Measurements from ENCODE around the gene ZFP36L1.

ZFP36L1 gene

DNA sequence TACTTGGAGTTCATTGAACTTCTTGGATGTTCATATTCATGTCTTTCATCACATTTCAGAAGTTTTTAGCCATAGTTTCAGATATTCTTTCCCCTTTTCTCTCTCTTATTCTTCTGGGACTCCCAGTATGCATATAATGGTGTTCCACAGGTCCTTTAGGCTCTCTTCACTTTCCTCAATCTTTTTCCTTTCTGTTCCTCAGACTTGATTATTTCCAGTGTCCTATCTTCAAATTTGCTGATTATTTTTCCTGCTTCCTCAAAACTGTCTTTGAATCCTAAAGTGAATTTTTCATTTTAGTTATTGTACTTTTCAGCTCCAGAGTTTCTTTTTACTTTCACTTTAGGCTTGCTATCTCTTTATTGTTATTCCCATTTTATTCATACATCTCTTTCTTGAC, 8.8 kb upstream of the ZFP36L1 start:
- no peak overlapping the region for H2AFZ ChIP-seq (ENCODE audit: insufficient read depth, low read length, poor library complexity)
- no peaks in the 10 kb centered on the region for H3K36me3 ChIP-seq (ENCODE audit: control insufficient read depth in 1 of 2, insufficient read depth in 2 of 2, low read length in 2 of 2)
- H3K23ac ChIP-seq (ENCODE audit: low read length) = no peak overlapping the region
- H3K9me3 ChIP-seq (ENCODE audit: insufficient read depth, low read depth, low read length) = no peaks in the 10 kb centered on the region
- H3K27ac ChIP-seq (ENCODE audit: low read depth, low read length) = no peak overlapping the region
- no peak overlapping the region for H4K8ac ChIP-seq (ENCODE audit: low read depth, low read length)
- no peak overlapping the region for H2AK5ac ChIP-seq (ENCODE audit: low read length)
- no peak overlapping the region for H3K18ac ChIP-seq (ENCODE audit: low read length)
- no peak overlapping the region for H2BK12ac ChIP-seq (ENCODE audit: low read length)
- no peak overlapping the region for H3K4me3 ChIP-seq (ENCODE audit: low read depth, low read length)
- H3K4me2 ChIP-seq (ENCODE audit: low read length) = no peak overlapping the region
- H3K4ac ChIP-seq (ENCODE audit: low read depth, low read length) = no peak overlapping the region
- no peak overlapping the region for H2BK5ac ChIP-seq (ENCODE audit: low read depth, low read length, poor library complexity)
- H3K14ac ChIP-seq (ENCODE audit: low read length) = no peak overlapping the region
- no peak for DNase-seq
- peaks cover 7% of the 10 kb centered on the region for H3K79me1 ChIP-seq (ENCODE audit: low read length)
- no peak overlapping the region for H2BK120ac ChIP-seq (ENCODE audit: insufficient read depth, low read length, poor library complexity)
- H3K9ac ChIP-seq (ENCODE audit: low read length) = no peak overlapping the region
- no peaks in the 10 kb centered on the region for H3K27me3 ChIP-seq (ENCODE audit: insufficient read depth, low read length)
- H4K12ac ChIP-seq (ENCODE audit: low read depth, low read length) = no peak overlapping the region
- H3K4me1 ChIP-seq (ENCODE audit: control insufficient read depth in 1 of 2, insufficient read depth in 2 of 2, low read length in 2 of 2) = peaks cover 4% of the 10 kb centered on the region in 2 experiments
- H4K91ac ChIP-seq (ENCODE audit: low read depth, low read length) = no peak overlapping the region
- H3K79me2 ChIP-seq (ENCODE audit: control insufficient read depth, insufficient read depth, low read length, poor library complexity) = no peaks in the 10 kb centered on the region

- peaks cover 2% of the 10 kb centered on the region for H3K79me2 ChIP-seq (ENCODE audit: control insufficient read depth, insufficient read depth, low read length, poor library complexity)
- H3K4ac ChIP-seq (ENCODE audit: low read depth, low read length) = no peak overlapping the region
- H3K18ac ChIP-seq (ENCODE audit: low read length) = no peak overlapping the region
- H2AK5ac ChIP-seq (ENCODE audit: low read length) = no peak overlapping the region
- peaks cover 14% of the 10 kb centered on the region for H3K79me1 ChIP-seq (ENCODE audit: low read length)
- DNase-seq = no peak
- H3K23ac ChIP-seq (ENCODE audit: low read length) = no peak overlapping the region
- H4K12ac ChIP-seq (ENCODE audit: low read depth, low read length) = no peak overlapping the region
- H2BK5ac ChIP-seq (ENCODE audit: low read depth, low read length, poor library complexity) = no peak overlapping the region
- H3K36me3 ChIP-seq (ENCODE audit: control insufficient read depth in 1 of 2, insufficient read depth in 2 of 2, low read length in 2 of 2) = no peaks in the 10 kb centered on the region
- peaks cover 10% of the 10 kb centered on the region in 2 experiments for H3K4me1 ChIP-seq (ENCODE audit: control insufficient read depth in 1 of 2, insufficient read depth in 2 of 2, low read length in 2 of 2)
- no peak overlapping the region for H3K27ac ChIP-seq (ENCODE audit: low read depth, low read length)
- no peak overlapping the region for H2BK12ac ChIP-seq (ENCODE audit: low read length)
- no peak overlapping the region for H4K8ac ChIP-seq (ENCODE audit: low read depth, low read length)
- H3K4me2 ChIP-seq (ENCODE audit: low read length) = no peak overlapping the region
- no peaks in the 10 kb centered on the region for H3K27me3 ChIP-seq (ENCODE audit: insufficient read depth, low read length)
- no peak overlapping the region for H3K4me3 ChIP-seq (ENCODE audit: low read depth, low read length)
- H3K9me3 ChIP-seq (ENCODE audit: insufficient read depth, low read depth, low read length) = no peaks in the 10 kb centered on the region
- H2AFZ ChIP-seq (ENCODE audit: insufficient read depth, low read length, poor library complexity) = no peak overlapping the region
- H3K9ac ChIP-seq (ENCODE audit: low read length) = no peak overlapping the region
- H3K14ac ChIP-seq (ENCODE audit: low read length) = no peak overlapping the region
- no peak overlapping the region for H2BK120ac ChIP-seq (ENCODE audit: insufficient read depth, low read length, poor library complexity)
- H4K91ac ChIP-seq (ENCODE audit: low read depth, low read length) = no peak overlapping the region
These were observed 8.1 kb upstream of the ZFP36L1 start for GRCh38 chr14:68800953-68801352.

- H3K23ac ChIP-seq (ENCODE audit: low read length) = no peak overlapping the region
- H3K9me3 ChIP-seq (ENCODE audit: insufficient read depth, low read depth, low read length) = no peaks in the 10 kb centered on the region
- H2BK120ac ChIP-seq (ENCODE audit: insufficient read depth, low read length, poor library complexity) = no peak overlapping the region
- no peak overlapping the region for H2BK5ac ChIP-seq (ENCODE audit: low read depth, low read length, poor library complexity)
- no peak overlapping the region for H3K4me2 ChIP-seq (ENCODE audit: low read length)
- no peak overlapping the region for H3K4ac ChIP-seq (ENCODE audit: low read depth, low read length)
- H2BK12ac ChIP-seq (ENCODE audit: low read length) = no peak overlapping the region
- no peak overlapping the region for H4K12ac ChIP-seq (ENCODE audit: low read depth, low read length)
- no peak overlapping the region for H4K8ac ChIP-seq (ENCODE audit: low read depth, low read length)
- no peak overlapping the region for H3K9ac ChIP-seq (ENCODE audit: low read length)
- no peak overlapping the region for H2AK5ac ChIP-seq (ENCODE audit: low read length)
- H3K18ac ChIP-seq (ENCODE audit: low read length) = no peak overlapping the region
- no peak overlapping the region for H4K91ac ChIP-seq (ENCODE audit: low read depth, low read length)
- no peak overlapping the region for H2AFZ ChIP-seq (ENCODE audit: insufficient read depth, low read length, poor library complexity)
- no peak for DNase-seq
- H3K36me3 ChIP-seq (ENCODE audit: control insufficient read depth in 1 of 2, insufficient read depth in 2 of 2, low read length in 2 of 2) = no peaks in the 10 kb centered on the region
- no CpG with 5 or more reads among the region's 2 CpGs for WGBS (ENCODE audit: extremely low coverage, insufficient coverage, insufficient read length)
- H3K27ac ChIP-seq (ENCODE audit: low read depth, low read length) = no peak overlapping the region
- H3K79me2 ChIP-seq (ENCODE audit: control insufficient read depth, insufficient read depth, low read length, poor library complexity) = peaks cover 7% of the 10 kb centered on the region
- no peaks in the 10 kb centered on the region for H3K27me3 ChIP-seq (ENCODE audit: insufficient read depth, low read length)
- H3K4me1 ChIP-seq (ENCODE audit: control insufficient read depth in 1 of 2, insufficient read depth in 2 of 2, low read length in 2 of 2) = peaks cover 10% of the 10 kb centered on the region in 2 experiments
- H3K14ac ChIP-seq (ENCODE audit: low read length) = no peak overlapping the region
- peaks cover 19% of the 10 kb centered on the region for H3K79me1 ChIP-seq (ENCODE audit: low read length)
- no peak overlapping the region for H3K4me3 ChIP-seq (ENCODE audit: low read depth, low read length)
These were observed 7.5 kb upstream of the ZFP36L1 start for GRCh38 chr14:68800390-68800789.

DNA sequence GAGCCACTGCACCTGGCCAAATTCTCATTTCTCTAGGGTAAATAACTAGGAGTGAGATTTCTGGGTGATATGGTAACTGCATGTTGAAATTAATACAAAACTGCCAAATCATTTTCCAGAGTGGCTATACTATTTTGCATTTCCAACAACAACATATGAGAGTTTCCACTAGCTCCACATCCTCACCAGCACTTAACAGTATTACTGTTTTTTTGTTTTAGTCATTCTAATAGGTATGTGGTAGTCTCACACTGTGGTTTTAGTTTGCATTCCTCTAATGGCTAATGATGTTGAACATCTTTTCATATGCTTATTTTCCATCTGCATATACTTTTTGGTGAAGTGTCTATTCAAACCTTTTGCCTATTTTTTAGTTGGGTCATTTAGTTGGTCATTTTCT, 5.8 kb upstream of the ZFP36L1 start:
- Histone ChIP-seq H3K79me2 (ENCODE audit: control insufficient read depth, insufficient read depth, low read length, poor library complexity) (peaks cover 20% of the 10 kb centered on the region), H3K14ac (ENCODE audit: low read length) (no peak overlapping the region), H3K27ac (ENCODE audit: low read depth, low read length) (no peak overlapping the region)

More for the DNA sequence above, 5.8 kb upstream of the ZFP36L1 start:
- no peak overlapping the region for H3K4ac ChIP-seq (ENCODE audit: low read depth, low read length)
- H3K23ac ChIP-seq (ENCODE audit: low read length) = no peak overlapping the region
- no peak overlapping the region for H2BK120ac ChIP-seq (ENCODE audit: insufficient read depth, low read length, poor library complexity)
- no peak overlapping the region for H2AFZ ChIP-seq (ENCODE audit: insufficient read depth, low read length, poor library complexity)
- H3K9me3 ChIP-seq (ENCODE audit: insufficient read depth, low read depth, low read length) = no peaks in the 10 kb centered on the region
- peaks cover 10% of the 10 kb centered on the region in 2 experiments for H3K4me1 ChIP-seq (ENCODE audit: control insufficient read depth in 1 of 2, insufficient read depth in 2 of 2, low read length in 2 of 2)
- H2AK5ac ChIP-seq (ENCODE audit: low read length) = no peak overlapping the region
- no peak overlapping the region for H3K18ac ChIP-seq (ENCODE audit: low read length)
- H2BK5ac ChIP-seq (ENCODE audit: low read depth, low read length, poor library complexity) = no peak overlapping the region
- DNase-seq = peak in 1 of 2 donors; percentile 57
- no peak overlapping the region for H3K9ac ChIP-seq (ENCODE audit: low read length)
- no peak overlapping the region for H4K91ac ChIP-seq (ENCODE audit: low read depth, low read length)
- no peak overlapping the region for H3K4me2 ChIP-seq (ENCODE audit: low read length)
- H3K36me3 ChIP-seq (ENCODE audit: control insufficient read depth in 1 of 2, insufficient read depth in 2 of 2, low read length in 2 of 2) = no peaks in the 10 kb centered on the region
- H4K12ac ChIP-seq (ENCODE audit: low read depth, low read length) = no peak overlapping the region
- no peak overlapping the region for H4K8ac ChIP-seq (ENCODE audit: low read depth, low read length)
- no peak overlapping the region for H2BK12ac ChIP-seq (ENCODE audit: low read length)
- H3K4me3 ChIP-seq (ENCODE audit: low read depth, low read length) = no peak overlapping the region
- no peaks in the 10 kb centered on the region for H3K27me3 ChIP-seq (ENCODE audit: insufficient read depth, low read length)
- H3K79me1 ChIP-seq (ENCODE audit: low read length) = peaks cover 36% of the 10 kb centered on the region
